Nephron progenitor cell (in vitro differentiated cells): ENCODE measurements around the gene SCAP.
A peak's percentile ranks its signal among the peaks of the same experiment; 100 is the strongest.

Experiments used
- DNase-seq: peaks from one replicate; pipeline ENCODE4 v3.0.0; 2021
- H3K27ac Mint-ChIP-seq: 2 replicates; pipeline ENCODE4 v1.8.0; 2021; ENCODE audit warnings: mild to moderate bottlenecking, moderate library complexity, mixed read lengths
- H3K27me3 Mint-ChIP-seq: 2 replicates; pipeline ENCODE4 v1.8.0; 2021; ENCODE audit warnings: mild to moderate bottlenecking, low read depth, mixed read lengths; ENCODE audit not compliant: poor library complexity
- H3K36me3 Mint-ChIP-seq: 2 replicates; pipeline ENCODE4 v1.8.0; 2021; ENCODE audit warnings: low read depth, mixed read lengths
- H3K4me1 Mint-ChIP-seq: 2 replicates; pipeline ENCODE4 v1.8.0; 2021; ENCODE audit warnings: mixed read lengths
- H3K4me3 Mint-ChIP-seq: 2 replicates; pipeline ENCODE4 v1.8.0; 2021; ENCODE audit warnings: mild to moderate bottlenecking, moderate library complexity, mixed read lengths
- H3K9me3 Mint-ChIP-seq: 2 replicates; pipeline ENCODE4 v1.8.0; 2021; ENCODE audit warnings: mild to moderate bottlenecking, moderate library complexity, mixed read lengths
- CTCF ChIP-seq: fragments of 200-600 bp; sonication (generic); IDR thresholded peaks from 2 replicates; pipeline ENCODE4 v1.5.0; 2021; ENCODE audit warnings: antibody characterized with exemption

Gene SCAP

GRCh38 chr3:47503033-47503432, 27.3 kb upstream of the SCAP start:
- DNase-seq, result no peak
- Mint-ChIP-seq H3K27me3 (peaks cover 3% of the 10 kb centered on the region), H3K9me3 (no peaks in the 10 kb centered on the region), H3K4me3 (no peak overlapping the region), H3K27ac (no peak overlapping the region), H3K36me3 (peaks cover 54% of the 10 kb centered on the region), H3K4me1 (no peaks in the 10 kb centered on the region)
- no peak for TF ChIP-seq CTCF

GRCh38 chr3:47496892-47497291, 21.2 kb upstream of the SCAP start:
- Mint-ChIP-seq H3K27me3 (no peaks in the 10 kb centered on the region), H3K36me3 (peaks cover 53% of the 10 kb centered on the region), H3K9me3 (no peaks in the 10 kb centered on the region), H3K4me1 (no peaks in the 10 kb centered on the region), H3K27ac (peak overlapping the region; percentile 87), H3K4me3 (no peak overlapping the region)
- DNase-seq, result no peak
- TF ChIP-seq CTCF, result no peak

- no peaks in the 10 kb centered on the region for H3K4me1 Mint-ChIP-seq
- DNase-seq, result no peak
- no peak for TF ChIP-seq CTCF
- H3K27ac Mint-ChIP-seq, result no peak overlapping the region
- H3K36me3 Mint-ChIP-seq, result peaks cover 52% of the 10 kb centered on the region
- no peaks in the 10 kb centered on the region for H3K27me3 Mint-ChIP-seq
- H3K9me3 Mint-ChIP-seq, result no peaks in the 10 kb centered on the region
- H3K4me3 Mint-ChIP-seq, result no peak overlapping the region
Measured at GRCh38 chr3:47495886-47496285, 20.1 kb upstream of the SCAP start.

GRCh38 chr3:47495111-47495510, 19.4 kb upstream of the SCAP start:
- Mint-ChIP-seq H3K27me3 (no peaks in the 10 kb centered on the region), H3K27ac (no peak overlapping the region), H3K9me3 (no peaks in the 10 kb centered on the region), H3K4me3 (no peak overlapping the region), H3K36me3 (peaks cover 54% of the 10 kb centered on the region), H3K4me1 (no peaks in the 10 kb centered on the region)
- DNase-seq, result no peak
- no peak for TF ChIP-seq CTCF

- DNase-seq, result no peak
- Mint-ChIP-seq H3K4me3 (no peak overlapping the region), H3K27ac (peak overlapping the region; percentile 16), H3K4me1 (no peaks in the 10 kb centered on the region), H3K36me3 (peaks cover 53% of the 10 kb centered on the region), H3K27me3 (no peaks in the 10 kb centered on the region), H3K9me3 (no peaks in the 10 kb centered on the region)
- TF ChIP-seq CTCF, result no peak
Measured at GRCh38 chr3:47491777-47492176, 16.0 kb upstream of the SCAP start.

GRCh38 chr3:47491186-47491585, 15.4 kb upstream of the SCAP start:
- Mint-ChIP-seq H3K9me3 (no peaks in the 10 kb centered on the region), H3K4me1 (no peaks in the 10 kb centered on the region), H3K27me3 (no peaks in the 10 kb centered on the region), H3K36me3 (peaks cover 48% of the 10 kb centered on the region), H3K27ac (peak overlapping the region; percentile 16), H3K4me3 (no peak overlapping the region)
- no peak for TF ChIP-seq CTCF
- DNase-seq, result no peak
